Right renal cortex interstitium (tissue), 3 donors: ENCODE results near the gene GPM6B. TPM values are rescaled to one million over a fixed set of nuclear protein-coding genes. Genes with fewer than 3 reads are reported as not detected.

Source experiments
- DNase-seq, 3 donors: peaks; one replicate each; pipeline ENCODE4 v3.0.0-alpha.2; 2013; ENCODE audit warnings: low read depth in 3 of 3, low spot score in 2 of 3
- polyA plus RNA-seq, 3 donors: library from polyadenylated mRNA; unstranded; fragments of 120-200 nt; gene quantifications; one replicate each; pipeline ENCODE4 v1.2.1, GENCODE V29; 2013; ENCODE audit not compliant: insufficient read length in 3 of 3

The GPM6B gene
- polyA plus RNA-seq, 3 donors, result 16.8 to 24.5 (median 18.6) TPM

DNA sequence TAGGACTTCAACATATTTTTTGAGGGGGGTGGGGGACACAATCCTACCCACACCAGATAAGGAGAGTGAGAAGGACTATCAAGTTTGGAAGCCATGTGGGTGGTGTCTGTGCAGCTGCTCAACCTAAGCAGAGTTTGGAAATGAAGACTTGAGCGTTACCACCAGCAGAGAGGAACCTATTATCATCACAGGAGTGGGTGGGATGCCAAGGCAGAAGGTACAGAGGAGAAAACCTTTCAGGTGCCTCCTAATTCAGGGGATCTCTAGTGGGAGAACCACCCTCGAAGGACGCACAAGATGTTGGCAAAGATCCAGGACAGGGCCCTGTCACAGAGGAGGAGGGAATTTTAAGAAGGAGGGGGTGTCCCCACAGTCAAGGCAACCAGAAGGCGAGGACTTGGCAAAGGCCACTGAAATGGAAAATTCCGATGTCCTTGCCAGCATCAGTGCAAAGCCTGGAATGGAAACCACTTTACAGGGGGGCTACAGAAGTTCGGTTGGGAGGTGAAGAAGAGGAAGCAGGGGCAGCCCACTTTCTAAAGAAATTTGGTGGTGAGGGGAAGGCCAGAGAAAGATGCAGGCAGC, 8.4 kb upstream of the GPM6B start:
- DNase-seq, result no peak

DNA sequence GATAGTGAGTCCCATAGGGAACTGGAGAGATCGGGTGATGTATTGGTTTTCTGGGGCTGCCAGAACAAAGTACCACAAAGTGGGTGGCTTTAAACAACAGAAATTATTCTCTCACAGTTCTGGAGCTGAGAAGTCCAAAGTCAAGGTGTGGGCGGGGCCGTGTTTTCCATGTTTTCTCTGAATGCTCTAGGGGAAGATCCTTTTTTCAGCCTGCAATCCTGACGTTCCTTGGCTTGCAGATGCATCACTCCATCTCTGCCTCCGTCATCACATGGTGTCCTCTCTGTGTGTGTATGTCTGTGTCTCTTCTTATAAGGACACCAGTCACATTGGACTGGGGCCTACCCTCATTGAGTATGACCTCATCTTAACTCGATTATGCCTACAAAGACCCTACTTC, 7.9 kb upstream of the GPM6B start:
- no peak for DNase-seq

DNA sequence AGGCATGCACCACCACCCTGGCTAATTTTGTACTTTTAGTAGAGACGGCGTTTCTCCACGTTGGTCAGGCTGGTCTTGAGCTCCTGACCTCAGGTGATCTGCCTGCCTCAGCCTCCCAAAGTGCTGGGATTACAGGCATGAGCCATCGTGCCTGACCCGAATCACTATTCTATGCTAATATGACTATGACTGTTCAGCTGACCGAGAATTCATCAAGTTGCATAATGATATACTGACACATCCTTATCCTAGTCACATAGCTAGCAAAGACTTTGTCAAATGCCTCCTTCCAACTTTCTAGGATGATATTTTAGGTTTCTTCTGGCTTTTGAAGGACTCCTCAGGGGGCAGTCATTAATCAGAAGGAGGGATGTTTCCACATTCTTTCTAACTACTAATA, 4.8 kb upstream of the GPM6B start:
- no peak for DNase-seq

DNA sequence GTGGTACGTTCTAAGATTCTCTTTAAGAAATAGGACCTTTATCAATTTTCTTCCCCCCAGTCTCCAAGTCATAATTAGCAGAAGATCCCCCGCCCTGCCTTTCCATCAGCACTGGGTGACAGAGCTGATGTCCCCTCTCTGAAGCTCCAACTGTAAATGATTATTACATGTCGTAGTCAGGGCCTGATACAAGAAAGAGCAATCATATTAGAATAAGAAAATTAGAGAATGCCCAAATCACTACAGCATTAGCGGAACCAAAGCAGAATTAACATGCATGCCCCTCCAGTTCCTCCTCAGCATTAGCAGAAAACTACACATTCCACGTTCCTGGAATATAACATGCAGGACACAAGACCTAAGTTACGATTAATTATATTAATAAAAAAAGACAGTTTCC, 717 bp downstream of the GPM6B start:
- no peak for DNase-seq

DNA sequence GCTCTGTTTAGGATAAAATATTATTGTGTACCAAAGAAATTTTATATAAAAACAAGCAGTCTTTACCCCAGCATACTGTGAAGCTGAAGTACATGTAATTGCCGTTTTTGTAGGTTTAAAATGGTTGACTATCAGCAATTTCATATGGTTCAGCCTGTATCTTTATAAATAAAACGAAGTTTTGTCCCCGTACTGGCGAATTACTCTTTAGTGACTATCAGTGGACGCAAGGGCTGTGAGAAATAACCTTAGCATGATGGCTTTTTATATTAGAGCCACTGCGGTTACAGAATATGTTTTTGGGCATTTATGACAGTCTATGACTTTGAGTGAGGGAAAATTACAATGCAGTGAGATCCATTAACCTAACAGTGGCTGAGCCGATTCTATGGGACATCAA, 1.2 kb downstream of the GPM6B start:
- no peak for DNase-seq

DNA sequence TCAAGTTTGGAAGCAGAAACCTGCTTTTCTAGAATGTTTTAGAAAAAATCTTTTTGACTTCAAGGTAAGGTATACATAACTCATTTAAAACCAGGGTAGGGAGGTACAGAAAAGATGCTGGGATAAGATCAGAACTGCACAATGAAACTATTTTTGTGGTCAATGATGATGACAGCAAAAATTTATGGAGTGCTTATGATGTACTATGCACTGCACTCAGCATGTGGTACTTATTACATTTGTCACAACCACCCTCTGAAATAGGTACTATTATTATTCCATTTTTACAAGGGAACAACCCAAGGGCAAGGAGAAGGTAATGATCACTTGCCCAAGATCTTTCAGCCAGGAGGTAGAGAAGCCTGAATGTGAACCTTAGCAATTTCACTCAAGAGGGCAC, 8.0 kb downstream of the GPM6B start:
- no peak for DNase-seq

DNA sequence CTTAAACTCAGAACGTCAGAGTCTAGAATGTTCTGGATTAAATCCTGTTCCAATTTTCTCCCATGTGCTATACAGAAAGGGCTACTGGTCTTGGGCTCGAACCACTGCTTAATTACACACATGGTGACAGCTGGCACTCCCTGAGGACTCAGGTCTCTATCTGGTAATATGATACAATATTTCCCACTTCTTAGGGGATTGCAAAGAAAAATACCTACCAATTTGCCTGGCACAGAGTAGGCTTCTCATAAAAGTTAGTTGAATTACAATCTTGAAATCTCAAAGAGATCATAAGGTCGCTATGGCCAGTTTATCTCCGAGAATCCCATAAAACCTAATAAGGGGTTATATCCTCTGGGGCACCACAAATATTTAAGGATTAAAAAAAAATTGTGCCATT, 8.6 kb downstream of the GPM6B start:
- no peak for DNase-seq

DNA sequence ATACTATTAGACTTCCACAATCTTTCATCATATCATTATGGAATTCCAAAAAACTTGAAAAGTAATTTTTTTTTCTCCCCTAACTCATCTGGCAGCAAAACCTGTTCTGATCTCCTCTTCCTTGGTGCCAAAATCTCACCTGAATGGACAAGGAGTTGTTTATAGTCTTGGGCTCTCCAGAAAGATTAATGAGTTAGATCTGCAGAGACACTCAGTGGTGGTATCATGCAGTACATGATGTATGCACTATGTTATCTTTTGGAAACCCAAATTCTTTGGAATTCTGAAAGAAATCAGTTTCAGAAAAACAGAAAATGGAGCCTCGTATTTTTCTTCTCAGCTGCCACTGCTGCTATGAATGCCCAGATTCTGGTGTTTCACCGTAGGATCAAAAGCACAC, 11.7 kb downstream of the GPM6B start:
- no peak for DNase-seq

DNA sequence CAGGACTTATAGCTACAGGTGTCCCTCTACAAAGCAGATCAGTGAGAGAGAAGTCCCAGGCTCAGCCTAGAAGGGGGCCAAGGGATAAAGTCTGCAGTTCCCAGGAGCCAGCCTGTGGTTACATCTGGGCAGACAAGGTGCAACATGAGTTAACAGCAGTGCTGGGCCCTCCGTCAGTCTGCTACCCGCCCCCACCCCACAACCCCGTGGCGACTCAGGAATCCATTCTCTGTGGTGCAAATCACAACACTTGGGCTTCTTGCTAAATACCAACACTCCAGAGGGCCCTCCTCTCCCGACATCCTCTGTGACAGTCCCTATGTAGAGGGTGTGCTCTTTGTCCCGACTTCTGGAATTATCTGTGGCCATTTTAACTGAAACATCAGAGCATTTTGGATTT, 13.8 kb downstream of the GPM6B start:
- no peak for DNase-seq

DNA sequence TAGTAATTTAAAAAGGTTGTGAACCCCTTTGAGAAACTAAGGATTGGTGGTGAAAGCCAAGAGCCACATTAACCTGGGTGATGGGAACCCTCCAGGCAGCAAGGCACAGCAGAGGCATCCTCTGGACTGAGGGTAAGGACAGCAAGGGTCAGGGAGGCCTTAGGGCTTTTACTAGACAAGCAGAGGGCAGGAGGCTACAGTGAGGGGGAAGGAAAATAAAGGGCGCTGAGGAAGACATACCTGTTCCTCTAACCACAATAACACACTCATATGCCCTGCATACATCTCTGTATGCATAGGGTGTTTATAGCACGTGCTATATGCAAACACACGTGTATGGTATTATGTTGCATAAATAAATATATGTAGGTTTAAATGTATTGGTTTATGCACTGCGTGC, 18.7 kb downstream of the GPM6B start:
- no peak for DNase-seq

DNA sequence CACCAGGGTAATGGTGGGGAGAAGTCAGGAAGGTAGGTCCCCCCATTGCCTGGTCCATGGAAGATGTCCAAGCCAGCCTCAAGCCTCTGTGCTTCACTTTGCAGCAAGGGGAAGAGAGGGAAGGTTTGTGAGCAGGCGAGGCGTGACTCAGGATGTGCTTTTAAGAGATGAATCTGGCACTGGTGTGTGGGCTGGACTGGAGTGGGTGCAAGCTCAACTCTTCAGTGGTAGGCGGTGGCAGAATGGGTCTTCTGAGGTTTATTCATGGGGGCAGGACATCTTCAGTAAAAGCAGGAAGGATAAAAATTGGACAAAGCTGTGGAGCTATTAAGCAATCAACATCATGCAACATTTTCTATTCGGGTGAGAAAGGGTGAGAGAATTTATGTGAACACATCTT, 19.4 kb downstream of the GPM6B start:
- no peak for DNase-seq

DNA sequence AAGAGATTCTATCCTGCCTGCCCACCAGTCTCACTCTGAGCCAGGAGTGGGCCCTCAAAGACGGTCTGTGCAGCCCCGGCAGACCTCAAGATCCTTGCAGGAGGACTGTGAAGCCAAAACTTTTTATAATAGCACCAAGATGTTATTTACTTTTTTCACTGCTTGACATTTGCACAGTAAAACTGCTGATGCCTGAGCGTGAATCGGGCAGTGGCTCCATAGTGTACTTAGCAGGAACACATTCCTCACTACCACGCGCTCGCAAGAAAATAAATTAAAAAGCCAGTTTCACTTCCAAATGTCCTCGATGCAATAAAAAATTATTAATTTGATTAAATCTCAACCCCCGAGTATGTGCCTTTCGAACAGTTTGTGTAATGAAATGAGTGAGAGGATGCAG, 22.5 kb downstream of the GPM6B start:
- DNase-seq, result no peak

DNA sequence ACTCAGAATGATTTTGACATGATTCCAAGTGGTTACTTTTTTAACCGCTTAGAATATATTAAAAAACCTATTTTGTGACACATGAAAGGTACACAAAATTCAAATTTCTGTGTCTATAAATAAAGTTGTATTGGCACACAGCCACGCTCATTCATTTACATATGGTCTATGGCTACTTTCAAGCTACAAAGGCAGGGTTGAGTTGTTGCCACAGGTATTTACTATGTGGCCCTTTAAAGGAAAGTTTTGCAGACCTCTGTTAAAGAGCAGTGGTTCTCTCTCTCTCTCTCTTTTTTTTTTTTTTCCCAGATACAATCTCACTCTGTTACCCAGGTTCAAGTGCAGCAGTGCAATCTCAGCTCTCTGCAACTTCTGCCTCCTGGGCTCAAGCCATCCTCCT, 23.0 kb downstream of the GPM6B start:
- DNase-seq, result no peak

DNA sequence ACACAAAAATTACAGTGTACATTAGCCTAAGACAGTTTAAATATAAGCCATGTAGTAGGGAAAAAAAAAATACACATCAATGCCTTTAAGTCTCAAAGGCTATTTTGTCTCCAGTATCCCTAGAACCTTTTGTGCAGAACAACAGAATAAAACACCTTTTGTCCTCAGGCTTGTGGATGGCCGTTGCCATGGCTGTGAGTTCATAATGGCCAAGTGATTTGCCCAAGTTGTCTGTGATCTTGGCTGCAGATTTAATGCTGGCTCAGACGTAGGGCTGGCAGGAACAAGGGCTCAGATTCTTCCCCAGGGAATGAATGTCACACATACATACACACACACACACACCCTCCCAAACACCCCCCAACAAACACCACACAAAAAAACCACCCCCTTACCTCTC, 25.3 kb downstream of the GPM6B start:
- DNase-seq, result no peak

DNA sequence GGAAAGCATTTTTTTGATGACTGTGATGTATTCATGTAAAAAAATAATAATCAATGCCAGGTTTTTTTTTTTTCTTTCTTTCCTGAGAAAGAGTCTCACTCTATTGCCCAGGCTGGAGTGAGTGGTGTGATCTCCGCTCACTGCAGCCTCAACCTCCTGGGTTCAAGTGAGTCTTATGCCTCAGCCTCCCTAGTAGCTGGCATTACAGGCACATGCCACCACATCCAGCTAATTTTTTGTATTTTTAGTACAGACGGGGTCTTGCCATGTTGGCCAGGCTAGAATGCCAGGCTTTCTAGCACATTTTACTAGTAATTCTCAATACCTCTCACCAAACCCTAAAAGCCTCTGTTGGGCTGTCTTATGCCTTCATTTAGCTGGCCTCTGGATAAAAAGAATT, 25.7 kb downstream of the GPM6B start:
- no peak for DNase-seq

DNA sequence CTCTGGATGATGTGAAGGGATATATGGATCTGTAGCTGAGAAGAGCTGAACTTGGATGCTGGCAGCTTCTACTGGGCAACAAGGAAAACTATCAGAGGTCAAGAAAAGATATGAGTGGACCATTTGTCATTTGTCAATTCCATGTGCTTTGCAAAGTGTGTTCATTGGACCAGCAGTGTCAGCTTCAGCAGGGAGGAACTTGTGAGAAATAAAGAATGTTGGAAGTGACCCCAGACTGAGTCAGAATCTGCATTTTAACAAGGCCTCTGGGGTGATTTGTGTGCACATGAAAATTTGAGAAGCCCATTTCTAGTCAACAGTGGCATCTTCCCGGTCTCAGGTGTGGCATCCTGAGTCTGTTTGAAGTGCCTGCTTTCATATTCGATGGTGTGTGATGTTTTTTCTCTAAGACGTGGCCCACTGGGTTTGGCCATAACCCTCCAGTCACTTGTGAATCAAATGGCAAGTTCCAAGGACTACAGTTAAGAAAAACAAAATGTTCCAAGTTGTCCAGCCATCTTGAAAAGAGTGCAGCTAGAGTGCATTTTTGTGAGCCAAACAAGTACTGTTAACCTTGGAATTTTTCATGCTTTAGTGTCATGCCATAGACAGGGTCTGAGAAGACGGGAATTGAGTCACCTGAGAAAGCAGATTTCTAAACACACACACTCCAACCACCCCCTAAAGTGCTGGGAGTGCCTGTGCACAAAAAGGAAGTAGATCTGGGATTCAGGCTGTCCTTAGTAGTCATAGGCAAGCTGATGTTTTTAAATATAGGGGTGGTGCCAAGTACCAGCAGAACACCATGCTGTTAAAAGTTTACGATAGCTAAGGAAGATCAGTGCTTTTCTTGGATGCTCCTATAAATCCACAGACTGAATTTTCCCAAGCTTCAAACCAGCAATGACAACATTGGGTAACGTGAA, 26.4 kb downstream of the GPM6B start:
- DNase-seq, result no peak

DNA sequence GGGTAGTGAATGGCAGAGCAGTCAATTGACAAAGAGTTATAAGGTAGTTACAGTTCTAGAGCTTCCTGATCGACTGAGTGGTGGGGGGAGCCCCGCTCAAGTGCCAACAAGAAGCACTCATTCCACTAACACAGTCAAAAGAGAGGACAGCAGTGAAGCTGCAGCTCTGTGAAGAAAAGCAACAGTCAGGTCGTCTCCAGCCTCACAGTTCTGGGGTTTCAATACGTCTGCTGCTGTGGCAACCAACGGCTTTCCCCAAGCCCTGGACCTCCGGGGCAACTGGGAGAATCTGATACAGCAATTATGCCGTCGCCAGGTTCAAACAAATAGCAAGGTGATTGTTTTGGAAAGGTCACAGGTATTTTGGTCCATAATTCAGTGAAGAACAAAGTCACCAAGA, 30.8 kb downstream of the GPM6B start:
- no peak for DNase-seq

DNA sequence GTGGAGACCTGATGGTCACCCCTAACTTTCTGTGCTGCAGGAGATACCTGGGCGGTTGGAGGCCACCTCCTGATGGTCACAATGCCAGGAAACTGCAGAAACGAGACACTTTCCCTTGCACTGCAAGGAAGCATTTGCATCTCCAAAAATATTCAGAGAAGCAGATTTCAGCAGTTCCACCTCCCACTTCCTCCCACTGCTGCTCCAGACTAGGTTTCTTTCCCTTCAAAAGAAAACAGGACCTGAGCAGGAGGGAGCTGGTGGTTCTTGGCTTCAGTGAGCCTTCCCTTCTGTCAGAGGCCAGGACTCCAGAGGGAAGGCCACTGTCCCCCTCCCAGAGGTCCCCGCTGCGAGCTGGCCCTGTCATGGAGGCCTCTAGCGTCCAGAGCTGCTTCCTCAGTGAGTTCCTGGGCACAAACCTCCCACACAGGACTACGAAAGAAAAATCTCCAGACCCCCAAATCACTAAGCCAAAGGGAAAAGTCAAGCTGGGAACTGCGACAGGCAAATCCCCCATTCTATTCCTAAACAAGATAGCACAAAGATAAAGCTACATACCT, 35.9 kb downstream of the GPM6B start:
- no peak for DNase-seq

DNA sequence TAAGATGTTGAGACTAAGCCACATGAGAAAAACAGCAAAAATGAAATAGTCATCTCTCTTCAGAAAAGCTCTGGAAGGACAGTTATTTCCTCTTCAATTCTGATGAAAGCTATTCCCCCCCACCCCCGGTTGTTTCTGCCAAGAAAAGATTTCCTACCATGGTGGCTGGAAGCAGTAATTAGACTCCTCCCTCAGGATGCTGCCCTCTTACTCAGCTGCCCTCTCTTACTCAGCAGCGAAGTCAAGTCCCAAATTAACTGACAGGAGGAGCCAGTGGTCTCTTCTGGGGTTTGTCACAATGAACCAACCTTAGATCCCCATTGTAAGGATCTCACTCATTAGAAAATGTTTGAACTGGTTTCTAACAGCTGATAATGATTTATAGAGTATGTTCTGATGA, 38.0 kb downstream of the GPM6B start:
- no peak for DNase-seq

DNA sequence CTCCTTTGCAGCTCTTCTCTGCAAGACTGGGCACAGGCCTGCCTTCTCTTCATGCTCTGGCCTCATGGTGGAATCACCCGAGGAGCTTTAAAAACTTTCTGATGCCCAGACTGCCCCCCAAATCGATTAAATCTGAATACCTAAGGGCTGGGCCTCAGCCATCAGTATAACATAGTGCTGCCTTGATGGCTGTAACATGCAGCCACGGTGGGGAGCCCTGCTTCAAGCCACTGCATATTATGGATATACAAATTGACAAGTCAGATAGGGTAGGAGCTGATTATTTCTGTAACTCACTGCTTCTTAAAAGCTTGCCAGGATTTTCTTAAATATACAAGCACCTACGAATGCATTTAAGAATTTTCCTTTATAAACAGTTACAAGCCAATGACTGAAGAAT, 40.5 kb downstream of the GPM6B start:
- no peak for DNase-seq

DNA sequence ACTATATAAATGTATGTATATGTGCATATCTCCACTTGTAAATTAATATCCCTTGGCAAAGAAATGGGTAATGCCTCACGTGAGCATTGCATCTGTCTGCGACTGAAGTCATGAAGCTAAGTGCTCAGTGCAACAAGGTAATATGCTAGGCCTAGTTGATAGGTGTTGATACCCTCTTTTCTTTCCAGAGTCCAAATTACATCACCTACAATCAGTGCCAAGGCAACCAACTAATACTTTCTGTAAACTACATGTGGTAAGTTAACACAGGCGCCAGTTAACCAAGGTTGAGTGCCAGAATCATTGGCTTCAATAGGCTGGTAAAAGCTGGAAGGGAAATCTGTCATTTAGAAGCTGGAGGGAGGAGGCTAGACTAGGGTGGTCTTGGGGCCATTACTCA, 41.1 kb downstream of the GPM6B start:
- DNase-seq, result no peak

DNA sequence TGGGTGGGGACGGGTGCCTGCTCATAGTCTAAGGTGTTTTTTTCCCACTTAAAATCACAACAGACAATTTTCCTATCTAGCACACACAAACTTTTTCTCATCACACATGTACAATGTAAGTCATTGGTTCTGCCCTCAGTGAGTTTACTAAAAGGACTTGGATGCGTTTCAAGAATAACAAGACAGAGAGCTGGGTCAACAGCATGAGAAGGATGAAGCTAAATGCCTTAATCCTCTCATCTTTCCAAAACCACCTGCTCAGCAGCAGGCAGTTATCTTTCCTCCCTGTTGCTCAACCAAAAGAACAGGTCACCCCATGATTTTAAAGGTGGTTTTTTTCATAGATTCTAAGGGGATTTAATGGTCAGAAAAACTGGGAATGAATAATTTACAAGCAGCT, 42.2 kb downstream of the GPM6B start:
- DNase-seq, result no peak
